Measurements from ENCODE around the gene CCNL2. TPM values are rescaled to one million over a fixed set of nuclear protein-coding genes. Genes with fewer than 3 reads are reported as not detected.
A peak's percentile ranks its signal among the peaks of the same experiment; 100 is the strongest.

Gene CCNL2
- total and polyA plus RNA-seq, 2 of the 13 experiments (the other 11 are each of a cell fraction or from before 2014, with no cell fraction given) = 105 to 340 TPM

DNA sequence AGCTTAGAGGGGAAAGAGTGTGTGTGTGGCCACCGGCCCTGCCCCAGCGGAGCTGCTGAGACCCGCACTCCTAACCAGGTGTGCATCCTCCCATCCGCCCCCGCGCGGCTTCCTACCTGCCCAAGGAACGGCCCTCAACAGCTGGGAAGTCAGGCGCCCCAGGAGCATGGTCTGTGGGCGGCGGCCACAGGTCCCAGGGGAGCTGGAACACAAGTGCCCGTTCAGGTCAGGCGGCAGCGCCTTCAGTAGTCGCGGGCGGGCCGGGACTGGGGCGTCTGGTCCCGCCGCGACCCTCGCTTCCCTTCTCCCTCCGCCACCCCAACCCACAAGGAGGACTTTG lies 24.6 kb downstream of the CCNL2 start (continued):
- TF ChIP-seq REPIN1 (CRISPR knock-in tag; IDR thresholded peaks at IDR 0.05; ENCODE audit: borderline replicate concordance, low read depth) (no peak), RFX3 (CRISPR knock-in tag; IDR thresholded peaks at IDR 0.05) (no peak), NR2F6 (IDR thresholded peaks at IDR 0.05) (no peak), NR2F6 (CRISPR knock-in tag; IDR thresholded peaks at IDR 0.05) (no peak), ZNF720 (CRISPR knock-in tag; IDR thresholded peaks at IDR 0.05) (no peak), CCDC6 (CRISPR knock-in tag; IDR thresholded peaks at IDR 0.05) (peak; percentile 11), ZFP1 (CRISPR knock-in tag; IDR thresholded peaks at IDR 0.05) (no peak), ZNF781 (CRISPR knock-in tag; IDR thresholded peaks at IDR 0.05; ENCODE audit: borderline replicate concordance, not compliant biosample characterization) (no peak), ZSCAN12 (CRISPR knock-in tag; IDR thresholded peaks at IDR 0.05) (0 out of 2 replicates have a peak, but pooled peaks have one; percentile 4), REL (CRISPR knock-in tag; conservative IDR thresholded peaks at IDR 0.05) (no peak), ATM (IDR thresholded peaks at IDR 0.05; ENCODE audit: borderline replicate concordance) (no peak), HNRNPL (IDR thresholded peaks at IDR 0.05; ENCODE audit: low read depth, low read length) (no peak), AGO2 (optimal IDR thresholded peaks at IDR 0.05; ENCODE audit: low read depth, low read length) (peak; percentile 29), ZMAT3 (CRISPR knock-in tag; conservative IDR thresholded peaks at IDR 0.05) (no peak), CENPX (CRISPR knock-in tag; IDR thresholded peaks at IDR 0.05) (no peak), ZNF572 (CRISPR knock-in tag; IDR thresholded peaks at IDR 0.05) (no peak)
- TF ChIP-seq, protein P1, sequence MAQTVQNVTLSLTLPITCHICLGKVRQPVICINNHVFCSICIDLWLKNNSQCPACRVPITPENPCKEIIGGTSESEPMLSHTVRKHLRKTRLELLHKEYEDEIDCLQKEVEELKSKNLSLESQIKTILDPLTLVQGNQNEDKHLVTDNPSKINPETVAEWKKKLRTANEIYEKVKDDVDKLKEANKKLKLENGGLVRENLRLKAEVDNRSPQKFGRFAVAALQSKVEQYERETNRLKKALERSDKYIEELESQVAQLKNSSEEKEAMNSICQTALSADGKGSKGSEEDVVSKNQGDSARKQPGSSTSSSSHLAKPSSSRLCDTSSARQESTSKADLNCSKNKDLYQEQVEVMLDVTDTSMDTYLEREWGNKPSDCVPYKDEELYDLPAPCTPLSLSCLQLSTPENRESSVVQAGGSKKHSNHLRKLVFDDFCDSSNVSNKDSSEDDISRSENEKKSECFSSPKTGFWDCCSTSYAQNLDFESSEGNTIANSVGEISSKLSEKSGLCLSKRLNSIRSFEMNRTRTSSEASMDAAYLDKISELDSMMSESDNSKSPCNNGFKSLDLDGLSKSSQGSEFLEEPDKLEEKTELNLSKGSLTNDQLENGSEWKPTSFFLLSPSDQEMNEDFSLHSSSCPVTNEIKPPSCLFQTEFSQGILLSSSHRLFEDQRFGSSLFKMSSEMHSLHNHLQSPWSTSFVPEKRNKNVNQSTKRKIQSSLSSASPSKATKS (CRISPR knock-in tag; IDR thresholded peaks at IDR 0.05) = no peak
- TF ChIP-seq, protein P2, sequence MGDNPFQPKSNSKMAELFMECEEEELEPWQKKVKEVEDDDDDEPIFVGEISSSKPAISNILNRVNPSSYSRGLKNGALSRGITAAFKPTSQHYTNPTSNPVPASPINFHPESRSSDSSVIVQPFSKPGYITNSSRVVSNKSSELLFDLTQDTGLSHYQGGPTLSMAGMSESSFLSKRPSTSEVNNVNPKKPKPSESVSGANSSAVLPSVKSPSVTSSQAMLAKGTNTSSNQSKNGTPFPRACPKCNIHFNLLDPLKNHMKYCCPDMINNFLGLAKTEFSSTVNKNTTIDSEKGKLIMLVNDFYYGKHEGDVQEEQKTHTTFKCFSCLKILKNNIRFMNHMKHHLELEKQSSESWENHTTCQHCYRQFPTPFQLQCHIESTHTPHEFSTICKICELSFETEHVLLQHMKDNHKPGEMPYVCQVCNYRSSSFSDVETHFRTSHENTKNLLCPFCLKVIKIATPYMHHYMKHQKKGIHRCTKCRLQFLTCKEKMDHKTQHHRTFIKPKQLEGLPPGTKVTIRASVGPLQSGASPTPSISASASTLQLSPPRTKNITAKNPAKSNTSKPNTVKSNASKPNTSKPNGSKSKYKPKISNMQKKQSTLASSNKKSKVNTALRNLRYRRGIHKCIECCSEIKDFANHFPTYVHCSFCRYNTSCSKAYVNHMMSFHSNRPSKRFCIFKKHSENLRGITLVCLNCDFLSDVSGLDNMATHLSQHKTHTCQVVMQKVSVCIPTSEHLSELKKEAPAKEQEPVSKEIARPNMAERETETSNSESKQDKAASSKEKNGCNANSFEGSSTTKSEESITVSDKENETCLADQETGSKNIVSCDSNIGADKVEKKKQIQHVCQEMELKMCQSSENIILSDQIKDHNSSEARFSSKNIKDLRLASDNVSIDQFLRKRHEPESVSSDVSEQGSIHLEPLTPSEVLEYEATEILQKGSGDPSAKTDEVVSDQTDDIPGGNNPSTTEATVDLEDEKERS (CRISPR knock-in tag; IDR thresholded peaks at IDR 0.05) = no peak
- TF ChIP-seq, protein P3, sequence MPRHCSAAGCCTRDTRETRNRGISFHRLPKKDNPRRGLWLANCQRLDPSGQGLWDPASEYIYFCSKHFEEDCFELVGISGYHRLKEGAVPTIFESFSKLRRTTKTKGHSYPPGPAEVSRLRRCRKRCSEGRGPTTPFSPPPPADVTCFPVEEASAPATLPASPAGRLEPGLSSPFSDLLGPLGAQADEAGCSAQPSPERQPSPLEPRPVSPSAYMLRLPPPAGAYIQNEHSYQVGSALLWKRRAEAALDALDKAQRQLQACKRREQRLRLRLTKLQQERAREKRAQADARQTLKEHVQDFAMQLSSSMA (CRISPR knock-in tag; IDR thresholded peaks at IDR 0.05) = no peak
- TF ChIP-seq, protein P4, sequence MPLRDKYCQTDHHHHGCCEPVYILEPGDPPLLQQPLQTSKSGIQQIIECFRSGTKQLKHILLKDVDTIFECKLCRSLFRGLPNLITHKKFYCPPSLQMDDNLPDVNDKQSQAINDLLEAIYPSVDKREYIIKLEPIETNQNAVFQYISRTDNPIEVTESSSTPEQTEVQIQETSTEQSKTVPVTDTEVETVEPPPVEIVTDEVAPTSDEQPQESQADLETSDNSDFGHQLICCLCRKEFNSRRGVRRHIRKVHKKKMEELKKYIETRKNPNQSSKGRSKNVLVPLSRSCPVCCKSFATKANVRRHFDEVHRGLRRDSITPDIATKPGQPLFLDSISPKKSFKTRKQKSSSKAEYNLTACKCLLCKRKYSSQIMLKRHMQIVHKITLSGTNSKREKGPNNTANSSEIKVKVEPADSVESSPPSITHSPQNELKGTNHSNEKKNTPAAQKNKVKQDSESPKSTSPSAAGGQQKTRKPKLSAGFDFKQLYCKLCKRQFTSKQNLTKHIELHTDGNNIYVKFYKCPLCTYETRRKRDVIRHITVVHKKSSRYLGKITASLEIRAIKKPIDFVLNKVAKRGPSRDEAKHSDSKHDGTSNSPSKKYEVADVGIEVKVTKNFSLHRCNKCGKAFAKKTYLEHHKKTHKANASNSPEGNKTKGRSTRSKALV (CRISPR knock-in tag; IDR thresholded peaks at IDR 0.05) = no peak
